SKM-1 (cell line): Measurements from ENCODE around the gene BAX.
A peak's percentile ranks its signal among the peaks of the same experiment; 100 is the strongest.

Experiments
- DNase-seq: peaks from one replicate; lab custom pipeline; 2025; ENCODE audit not compliant: unreplicated experiment; lab: John Stamatoyannopoulos, UW

BAX gene

GRCh38 chr19:48982280-48982679 is 27.6 kb downstream of the BAX start:
- no peak for DNase-seq

GRCh38 chr19:48985711-48986110 is 31.0 kb downstream of the BAX start:
- no peak for DNase-seq

- DNase-seq, result no peak
Observed at GRCh38 chr19:48986211-48986610, 31.5 kb downstream of the BAX start.

GRCh38 chr19:48987323-48987722 is 32.6 kb downstream of the BAX start:
- DNase-seq, result no peak

- DNase-seq, result no peak
Observed at GRCh38 chr19:48988286-48988685, 33.6 kb downstream of the BAX start.

GRCh38 chr19:48988860-48989259 is 34.2 kb downstream of the BAX start:
- no peak for DNase-seq

- no peak for DNase-seq
Observed at GRCh38 chr19:48989701-48990291, 35.1 kb downstream of the BAX start.

GRCh38 chr19:48990400-48990799 is 35.7 kb downstream of the BAX start:
- DNase-seq, result no peak

- DNase-seq, result no peak
Observed at GRCh38 chr19:48991011-48991609, 36.4 kb downstream of the BAX start.

- DNase-seq, result no peak
Observed at GRCh38 chr19:48991873-48992580, 37.4 kb downstream of the BAX start.

- DNase-seq, result no peak
Observed at GRCh38 chr19:48992581-48993174, 38.0 kb downstream of the BAX start.

GRCh38 chr19:48993175-48994034 is 38.7 kb downstream of the BAX start, which contains the start of the genes GYS1 and RUVBL2:
GYS1 (minus strand) TSS chr19:48993309; CDS start chr19:48993112, 197 bp downstream.
RUVBL2 (plus strand) TSS chr19:48993887; CDS start chr19:48993912, 25 bp downstream.
- peak; percentile 94 for DNase-seq

- DNase-seq, result no peak
Observed at GRCh38 chr19:48994035-48994386, 39.3 kb downstream of the BAX start.

- no peak for DNase-seq
Observed at GRCh38 chr19:48997972-48998371, 43.3 kb downstream of the BAX start.

- DNase-seq, result no peak
Observed at GRCh38 chr19:48999481-49000325, 45.0 kb downstream of the BAX start.

- DNase-seq, result no peak
Observed at GRCh38 chr19:49004133-49004532, 49.5 kb downstream of the BAX start.

GRCh38 chr19:49004964-49005614 is 50.4 kb downstream of the BAX start:
- no peak for DNase-seq

GRCh38 chr19:49006905-49007304 is 52.2 kb downstream of the BAX start:
- no peak for DNase-seq

- DNase-seq, result no peak
Observed at GRCh38 chr19:49009828-49010227, 55.2 kb downstream of the BAX start.

- no peak for DNase-seq
Observed at GRCh38 chr19:49010453-49010852, 55.8 kb downstream of the BAX start.
